Measurements from ENCODE around the gene TSEN2.
"Not testable (repeated sequence)": the region's sequence is repeated elsewhere in the genome, so short reads cannot be mapped to it uniquely, and the experiment has no call there.

The TSEN2 gene

DNA sequence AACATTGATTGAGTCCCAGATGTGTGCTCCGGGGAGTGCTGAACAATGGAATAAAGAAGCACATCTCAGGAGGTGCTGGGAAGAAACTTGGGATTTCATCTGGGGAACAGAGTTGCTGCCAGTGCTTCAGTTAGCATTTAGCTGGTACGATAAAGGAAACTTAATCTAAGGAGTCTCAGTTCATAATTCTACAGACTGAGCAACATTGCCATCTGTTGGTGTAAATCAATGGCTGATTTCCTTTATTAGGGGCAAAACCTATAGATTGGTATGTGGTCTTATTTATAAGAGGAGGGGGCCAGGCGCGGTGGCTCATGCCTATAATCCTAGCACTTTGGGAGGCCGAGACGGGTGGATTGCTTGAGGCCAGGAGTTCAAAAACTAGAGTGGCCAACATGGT is 52.1 kb downstream of the TSEN2 start:
- no peak overlapping the region for H3K4me3 ChIP-seq

DNA sequence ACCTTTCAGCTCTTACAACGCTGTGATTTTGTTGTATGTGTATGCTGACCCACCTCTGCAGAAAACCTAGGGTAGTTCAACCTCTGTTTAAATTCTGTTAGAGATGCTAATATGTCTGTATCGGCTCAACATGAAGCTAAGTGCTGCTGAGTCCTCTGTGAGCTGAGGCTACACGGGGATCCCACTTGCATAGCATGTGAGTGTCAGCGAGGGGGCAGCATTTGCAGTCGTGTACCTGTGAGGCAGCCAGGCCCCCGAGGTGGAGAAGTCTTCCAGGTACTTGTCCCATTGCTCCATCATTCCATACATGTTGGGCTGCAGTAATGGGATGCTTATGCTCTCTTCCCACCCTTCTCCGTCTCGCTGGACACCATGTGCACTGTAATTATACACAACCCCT is 57.3 kb downstream of the TSEN2 start:
- Histone ChIP-seq H3K4me3 (no peak overlapping the region), H3K27ac (no peak overlapping the region)

More for the DNA sequence above, 52.1 kb downstream of the TSEN2 start:
- no peak overlapping the region for H3K27ac ChIP-seq

GRCh38 chr3:12543497-12543896 is 59.2 kb downstream of the TSEN2 start:
- H3K4me3 ChIP-seq, H3K27ac ChIP-seq: not testable (repeated sequence)

- Histone ChIP-seq H3K27ac (peak overlapping the region in 1 of 21 experiments; percentile 10), H3K4me3 (peak overlapping the region in 6 of 7 experiments; percentile 13 to 42 (median 22))
Measured at GRCh38 chr3:12544652-12545472, 60.6 kb downstream of the TSEN2 start.

DNA sequence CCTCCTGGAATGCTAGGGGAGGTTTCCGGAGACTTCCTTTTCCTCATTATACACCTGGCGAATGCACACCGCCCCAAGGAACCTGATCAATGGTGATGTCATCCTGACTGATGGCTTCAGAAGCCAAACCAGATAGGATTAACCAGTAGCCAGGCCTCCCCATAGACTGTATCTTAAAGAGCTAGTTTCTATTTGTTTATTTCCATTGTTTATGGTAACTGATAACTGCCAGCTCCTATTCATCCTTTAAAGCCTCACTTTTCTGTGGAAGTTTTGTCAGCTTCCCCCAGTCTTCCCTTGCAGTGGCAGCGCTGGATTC is 61.2 kb downstream of the TSEN2 start, which contains the start of gene MKRN2OS:
Gene MKRN2OS (minus strand): TSS at position 27 of the 319 bp plus-strand sequence. CDS start 35 bp downstream, outside the sequence.
- peak within 1 kb of the TSS in 6 of 7 experiments; percentile 13 to 42 (median 22) for H3K4me3 ChIP-seq
- peak within 1 kb of the TSS in 1 of 21 experiments; percentile 10 for H3K27ac ChIP-seq

DNA sequence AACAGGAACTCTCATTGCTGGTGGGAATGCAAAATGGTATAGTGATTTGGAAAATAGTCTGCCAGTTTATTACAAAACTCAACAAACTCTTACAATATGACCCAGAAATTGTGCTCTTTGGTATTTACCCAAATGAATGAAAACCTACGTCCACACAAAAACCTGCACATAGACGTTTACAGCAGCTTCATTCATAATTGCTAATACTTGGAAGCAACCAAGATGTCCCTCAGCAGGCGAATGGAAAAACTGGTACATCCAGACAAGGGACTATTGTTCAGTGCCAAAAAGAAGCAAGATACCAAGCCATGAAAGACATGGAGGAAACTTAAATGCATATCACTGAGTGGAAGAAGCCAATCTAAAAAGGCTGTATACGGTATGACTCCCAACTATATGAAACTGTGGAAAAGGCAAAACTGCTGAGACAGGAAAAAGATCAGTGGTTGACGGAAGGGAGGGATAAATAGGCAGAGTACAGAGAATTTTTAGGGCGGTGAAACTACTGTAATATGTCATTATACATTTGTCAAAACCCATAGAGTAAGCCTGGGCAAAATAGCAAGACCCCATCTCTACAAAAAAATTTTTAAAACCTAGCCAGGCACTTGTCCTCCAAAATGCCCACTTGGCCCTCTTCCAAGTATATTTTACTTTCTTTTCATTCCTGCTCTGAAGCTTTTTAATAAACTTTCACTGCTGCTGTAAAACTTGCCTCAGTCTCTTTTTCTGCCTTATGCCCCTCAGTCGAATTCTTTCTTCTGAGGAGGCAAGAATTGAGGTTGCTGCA is 65.9 kb downstream of the TSEN2 start:
- Histone ChIP-seq H3K27ac (no peak overlapping the region), H3K4me3 (no peak overlapping the region)

- Histone ChIP-seq H3K27ac (peak overlapping the region in 8 of 21 experiments; percentile 13 to 77 (median 58)), H3K4me3 (peak overlapping the region; percentile 24 to 43 (median 29))
Measured at GRCh38 chr3:12553921-12554391, 69.7 kb downstream of the TSEN2 start.

DNA sequence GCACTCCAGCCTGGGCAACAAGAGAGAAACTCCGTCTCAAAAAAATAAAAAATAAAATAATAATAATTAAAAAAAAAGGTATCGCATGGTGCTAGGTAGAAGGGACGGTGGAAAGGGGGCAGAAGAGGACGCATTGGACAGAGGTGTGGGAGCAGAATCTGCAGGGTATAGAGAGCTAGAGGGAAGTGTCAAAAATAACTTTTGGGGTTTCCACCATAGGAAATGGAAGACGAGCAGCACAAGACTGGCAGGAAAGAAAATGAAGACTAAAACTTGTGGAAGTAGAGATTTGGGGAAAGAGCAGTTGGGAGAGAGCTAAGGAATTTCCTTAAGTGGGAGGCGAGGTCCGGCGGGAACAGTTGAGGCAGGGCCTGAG is 72.0 kb downstream of the TSEN2 start:
- H3K4me3 ChIP-seq = peak overlapping the region; percentile 69 to 93 (median 78)
- peak overlapping the region in 20 of 21 experiments; percentile 86 to 98 (median 93) for H3K27ac ChIP-seq

- Histone ChIP-seq H3K4me3 (peak within 1 kb of the TSS; percentile 69 to 93 (median 78)), H3K27ac (peak within 1 kb of the TSS; percentile 27 to 98 (median 92))
Measured at GRCh38 chr3:12556690-12557472, 72.6 kb downstream of the TSEN2 start, which contains the start of gene MKRN2. Gene MKRN2, plus strand, starts transcription at chr3:12557087. Its CDS starts 64 bp downstream, at chr3:12557151.

GRCh38 chr3:12557473-12558100 is 73.3 kb downstream of the TSEN2 start:
- peak overlapping the region; percentile 69 to 93 (median 78) for H3K4me3 ChIP-seq

GRCh38 chr3:12558706-12559105 is 74.4 kb downstream of the TSEN2 start:
- H3K4me3 ChIP-seq = peak overlapping the region in 1 of 7 experiments; percentile 70

More at GRCh38 chr3:12557473-12558100, 73.3 kb downstream of the TSEN2 start:
- H3K27ac ChIP-seq = peak overlapping the region; percentile 27 to 98 (median 92)

GRCh38 chr3:12559520-12559919 is 75.2 kb downstream of the TSEN2 start:
- H3K27ac ChIP-seq = no peak overlapping the region
- no peak overlapping the region for H3K4me3 ChIP-seq

More at GRCh38 chr3:12558706-12559105, 74.4 kb downstream of the TSEN2 start:
- H3K27ac ChIP-seq = peak overlapping the region in 1 of 21 experiments; percentile 94

DNA sequence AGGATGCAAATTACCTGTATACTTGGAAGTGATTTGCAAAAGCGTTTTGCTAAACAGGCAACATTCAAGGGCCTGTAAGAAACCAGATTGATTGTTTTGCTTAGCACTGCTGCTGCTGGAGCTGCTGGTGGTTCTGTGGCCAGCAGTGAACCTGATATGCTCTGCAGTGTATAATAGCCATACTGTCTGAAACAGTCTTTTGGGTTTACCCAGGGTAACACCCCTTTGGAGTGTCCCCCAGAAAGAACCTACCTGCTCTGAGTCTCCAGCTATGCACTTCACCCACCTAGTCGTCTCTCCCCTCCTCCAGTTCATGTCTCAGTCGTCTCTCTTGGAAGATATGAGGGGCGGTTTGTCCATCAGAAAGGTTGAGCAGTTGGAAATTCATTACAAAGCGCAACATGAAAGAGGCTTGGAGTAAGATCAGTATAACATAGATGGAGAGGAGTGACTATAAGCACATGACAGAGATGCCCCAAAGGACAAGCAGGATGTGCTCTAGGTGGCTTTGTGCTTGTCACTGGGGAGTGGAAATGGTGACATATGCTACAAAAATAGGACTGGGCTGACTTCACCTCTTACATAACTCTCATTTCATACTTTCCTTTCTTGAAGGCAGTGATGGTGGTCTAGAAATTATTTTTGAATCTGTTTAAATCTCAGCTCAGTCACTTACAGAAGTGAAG is 76.4 kb downstream of the TSEN2 start:
- H3K4me3 ChIP-seq = no peak overlapping the region
- H3K27ac ChIP-seq = peak overlapping the region in 2 of 21 experiments; percentile 42 to 47

GRCh38 chr3:12561397-12561796 is 77.1 kb downstream of the TSEN2 start:
- Histone ChIP-seq H3K27ac (peak overlapping the region in 1 of 21 experiments; percentile 42), H3K4me3 (no peak overlapping the region)

DNA sequence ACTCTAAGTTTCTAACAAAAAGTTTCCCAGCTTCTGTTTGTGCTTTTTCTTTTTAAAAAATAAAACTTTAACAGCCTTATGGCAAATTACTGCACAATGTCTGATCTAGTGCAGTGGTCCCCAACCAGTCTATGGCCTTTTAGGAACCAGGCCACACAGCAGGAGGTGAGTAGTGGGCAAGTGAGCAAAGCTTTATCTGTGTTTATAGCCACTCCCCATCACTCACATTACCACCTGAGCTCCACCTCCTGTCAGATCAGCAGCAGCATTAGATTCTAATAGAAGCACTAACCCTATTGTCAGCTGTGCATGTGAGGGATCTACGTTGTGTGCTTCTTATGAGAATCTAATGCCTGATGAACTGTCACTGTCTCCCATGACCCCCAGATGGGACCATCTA is 78.2 kb downstream of the TSEN2 start:
- Histone ChIP-seq H3K4me3 (no peak overlapping the region), H3K27ac (no peak overlapping the region)

GRCh38 chr3:12566976-12567375 is 82.7 kb downstream of the TSEN2 start:
- no peak overlapping the region for H3K4me3 ChIP-seq
- no peak overlapping the region for H3K27ac ChIP-seq

GRCh38 chr3:12568747-12569146 is 84.5 kb downstream of the TSEN2 start:
- H3K4me3 ChIP-seq = no peak overlapping the region
- peak overlapping the region in 1 of 21 experiments; percentile 24 for H3K27ac ChIP-seq

DNA sequence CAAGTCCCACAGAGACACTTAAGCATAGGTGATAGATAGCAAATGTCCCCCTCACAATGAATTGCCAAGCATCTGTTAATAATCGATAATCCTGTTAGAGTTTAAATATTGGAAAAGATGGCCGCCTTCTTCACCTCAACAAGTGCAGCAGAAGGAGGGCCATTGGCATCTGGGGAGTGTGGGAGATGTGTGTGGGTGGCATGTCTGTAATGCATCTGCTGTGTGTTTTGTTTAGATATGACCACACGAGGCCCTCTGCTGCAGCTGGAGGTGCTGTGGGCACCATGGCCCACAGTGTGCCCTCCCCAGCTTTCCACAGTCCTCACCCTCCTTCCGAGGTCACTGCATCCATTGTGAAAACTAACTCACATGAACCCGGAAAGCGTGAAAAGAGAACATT is 85.6 kb downstream of the TSEN2 start:
- Histone ChIP-seq H3K4me3 (no peak overlapping the region), H3K27ac (no peak overlapping the region)

Measured in skin epidermis (tissue), 12 donors.